Measurements from ENCODE around the gene SELENOM.

GRCh38 chr22:31121403-31121802, 14.0 kb upstream of the SELENOM start:
- TF ChIP-seq CTCF (IDR thresholded peaks at IDR 0.05), result no peak
- no peak for TF ChIP-seq EZH2 (IDR thresholded peaks at IDR 0.05; ENCODE audit: borderline replicate concordance, insufficient read depth, low read depth, low read length, poor library complexity, severe bottlenecking)
